Cardiac fibroblast (primary cell): ENCODE results near the gene PARN.

Experiments used
- DNase-seq, 2 donors: peaks; one replicate each; pipeline versions ENCODE4 v3.0.0 to v3.0.0-alpha.2; 2010; ENCODE audit warnings: low read depth in 2 of 2
- H3K4me3 ChIP-seq, 2 donors: replicated peaks in 1 of 2; 1 replicate in 1 of 2; 2 replicates in 1 of 2; pipeline ENCODE4 v1.5.1; 2011; ENCODE audit warnings: low read depth in 2 of 2, low read length in 2 of 2, mild to moderate bottlenecking in 2 of 2, moderate library complexity in 1 of 2
- TF ChIP-seq, protein P1 (sequence below): IDR thresholded peaks from one replicate; pipeline ENCODE4 v1.5.1; 2011; ENCODE audit warnings: low read depth, mild to moderate bottlenecking, low read length, inconsistent platforms

The PARN gene

DNA sequence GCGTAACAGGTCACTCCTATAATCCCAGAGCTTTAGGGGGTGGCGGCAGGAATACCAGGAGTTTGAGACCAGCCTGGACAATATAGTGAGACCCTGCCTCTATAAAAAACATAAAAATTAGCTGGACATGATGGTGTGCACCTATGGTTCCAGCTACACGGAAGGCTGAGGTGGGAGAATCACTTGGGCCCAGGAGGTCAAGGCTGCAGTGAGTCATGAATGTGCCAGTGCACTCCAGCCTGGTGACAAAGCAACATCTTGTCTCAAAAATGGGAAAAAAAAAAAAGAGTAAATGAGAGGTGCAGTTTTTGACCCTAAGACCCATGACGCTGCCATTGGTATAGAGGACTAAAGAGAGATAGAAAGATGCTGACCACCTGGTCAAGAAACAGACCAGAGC, 16.1 kb downstream of the PARN start:
- no peak for DNase-seq
- TF ChIP-seq, protein P1, sequence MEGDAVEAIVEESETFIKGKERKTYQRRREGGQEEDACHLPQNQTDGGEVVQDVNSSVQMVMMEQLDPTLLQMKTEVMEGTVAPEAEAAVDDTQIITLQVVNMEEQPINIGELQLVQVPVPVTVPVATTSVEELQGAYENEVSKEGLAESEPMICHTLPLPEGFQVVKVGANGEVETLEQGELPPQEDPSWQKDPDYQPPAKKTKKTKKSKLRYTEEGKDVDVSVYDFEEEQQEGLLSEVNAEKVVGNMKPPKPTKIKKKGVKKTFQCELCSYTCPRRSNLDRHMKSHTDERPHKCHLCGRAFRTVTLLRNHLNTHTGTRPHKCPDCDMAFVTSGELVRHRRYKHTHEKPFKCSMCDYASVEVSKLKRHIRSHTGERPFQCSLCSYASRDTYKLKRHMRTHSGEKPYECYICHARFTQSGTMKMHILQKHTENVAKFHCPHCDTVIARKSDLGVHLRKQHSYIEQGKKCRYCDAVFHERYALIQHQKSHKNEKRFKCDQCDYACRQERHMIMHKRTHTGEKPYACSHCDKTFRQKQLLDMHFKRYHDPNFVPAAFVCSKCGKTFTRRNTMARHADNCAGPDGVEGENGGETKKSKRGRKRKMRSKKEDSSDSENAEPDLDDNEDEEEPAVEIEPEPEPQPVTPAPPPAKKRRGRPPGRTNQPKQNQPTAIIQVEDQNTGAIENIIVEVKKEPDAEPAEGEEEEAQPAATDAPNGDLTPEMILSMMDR = no peak
- no peak overlapping the region for H3K4me3 ChIP-seq

DNA sequence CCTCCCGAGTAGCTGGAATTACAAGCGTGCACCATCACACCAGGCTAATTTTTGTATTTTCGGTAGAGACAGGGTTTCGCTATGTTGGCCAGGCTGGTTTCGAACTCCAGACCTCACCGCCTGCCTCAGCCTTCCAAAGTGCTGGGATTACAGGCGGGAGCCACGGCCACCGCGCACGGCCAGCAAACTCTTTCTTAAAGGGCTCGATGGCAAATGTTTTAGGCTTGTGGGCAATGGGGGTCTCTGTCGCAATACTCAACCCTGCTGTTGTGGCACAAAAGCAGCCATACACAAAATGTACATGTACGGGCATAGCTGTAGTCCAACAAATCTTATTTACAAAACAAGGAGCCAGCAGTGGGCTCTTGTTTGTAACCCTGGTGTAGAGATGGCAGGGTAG, 18.4 kb downstream of the PARN start:
- TF ChIP-seq, protein P1 = no peak
- DNase-seq = no peak
- H3K4me3 ChIP-seq = no peak overlapping the region

DNA sequence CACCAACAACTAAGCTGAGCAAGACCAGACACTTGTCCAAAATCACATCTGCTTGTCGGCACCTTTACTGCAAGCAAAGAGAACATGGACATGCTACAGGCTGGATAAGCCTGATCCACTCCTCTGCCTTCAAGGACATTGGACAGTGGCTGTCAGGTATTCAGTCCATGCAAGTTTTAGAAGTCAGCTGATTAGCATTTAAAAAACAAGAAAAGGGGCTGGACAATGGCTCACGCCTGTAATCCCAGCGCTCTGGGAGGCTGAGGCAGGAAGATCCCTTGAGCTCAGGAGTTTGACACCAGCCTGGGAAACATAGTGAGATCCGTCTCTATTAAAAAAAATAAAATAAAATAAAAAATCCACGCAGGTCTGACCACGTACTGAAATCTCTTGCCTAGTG, 20.3 kb downstream of the PARN start:
- DNase-seq = no peak
- no peak overlapping the region for H3K4me3 ChIP-seq
- TF ChIP-seq, protein P1 = no peak

DNA sequence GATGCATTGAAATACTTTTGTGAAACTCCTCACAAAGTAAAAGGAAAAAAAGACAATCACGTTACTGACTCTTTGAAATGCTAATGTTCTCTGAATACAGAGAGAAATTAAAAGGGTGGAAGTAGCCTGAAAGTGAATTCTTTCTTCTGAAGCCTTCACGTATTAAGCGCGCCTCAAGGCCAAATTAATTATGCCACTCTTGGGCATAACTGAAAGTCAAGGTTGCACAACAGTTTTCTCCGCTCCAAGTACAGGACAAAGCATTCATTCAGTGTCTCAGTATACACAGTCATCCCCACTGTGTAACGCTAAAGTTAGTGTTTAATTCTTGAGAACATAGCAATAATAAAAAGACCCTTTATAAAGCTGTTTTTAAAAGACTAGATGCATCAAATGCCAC, 21.5 kb downstream of the PARN start:
- no peak overlapping the region for H3K4me3 ChIP-seq
- TF ChIP-seq, protein P1 = no peak
- no peak for DNase-seq

DNA sequence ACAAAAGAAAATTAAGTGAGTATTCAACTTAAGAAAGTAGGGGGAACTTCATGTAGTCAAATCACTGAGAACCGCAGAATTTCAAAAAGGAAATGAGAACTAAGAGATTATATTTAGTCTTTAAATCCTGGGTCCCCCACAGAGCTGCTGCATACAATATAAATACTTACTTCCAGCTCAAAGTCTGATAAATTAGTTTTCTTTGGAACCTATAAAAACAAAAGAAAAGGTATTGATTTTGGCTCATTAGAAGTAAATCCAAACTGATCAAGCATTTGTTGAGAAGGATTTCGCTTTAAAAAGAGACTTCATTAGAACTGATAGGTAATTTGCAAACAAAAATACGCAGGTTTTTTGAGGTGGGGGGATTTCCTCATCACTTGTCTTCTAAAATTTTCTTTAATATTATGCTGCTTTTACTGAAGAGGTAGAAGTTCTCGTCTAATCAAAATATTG, 21.9 kb downstream of the PARN start:
- TF ChIP-seq, protein P1 = no peak
- no peak for DNase-seq
- no peak overlapping the region for H3K4me3 ChIP-seq

DNA sequence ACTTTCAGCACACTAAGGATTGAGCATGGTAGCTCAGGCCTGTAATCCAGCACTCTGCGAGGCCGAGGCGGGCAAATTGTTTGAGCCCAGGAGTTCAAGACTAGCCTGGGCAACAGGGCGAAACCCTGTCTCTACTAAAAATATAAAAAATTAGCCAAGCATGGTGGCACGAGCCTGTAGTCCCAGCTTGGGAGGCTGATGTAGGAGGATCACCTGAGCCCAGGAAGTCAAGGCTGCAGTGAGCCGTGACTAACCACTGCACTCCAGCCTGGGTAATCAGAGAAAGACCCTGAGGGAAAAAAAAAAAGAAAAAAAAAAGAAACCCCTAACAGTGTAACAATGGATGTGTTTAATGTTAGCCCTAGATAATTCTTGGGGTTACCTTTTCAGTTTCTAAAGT, 24.0 kb downstream of the PARN start:
- no peak overlapping the region for H3K4me3 ChIP-seq
- TF ChIP-seq, protein P1 = no peak
- DNase-seq = no peak

DNA sequence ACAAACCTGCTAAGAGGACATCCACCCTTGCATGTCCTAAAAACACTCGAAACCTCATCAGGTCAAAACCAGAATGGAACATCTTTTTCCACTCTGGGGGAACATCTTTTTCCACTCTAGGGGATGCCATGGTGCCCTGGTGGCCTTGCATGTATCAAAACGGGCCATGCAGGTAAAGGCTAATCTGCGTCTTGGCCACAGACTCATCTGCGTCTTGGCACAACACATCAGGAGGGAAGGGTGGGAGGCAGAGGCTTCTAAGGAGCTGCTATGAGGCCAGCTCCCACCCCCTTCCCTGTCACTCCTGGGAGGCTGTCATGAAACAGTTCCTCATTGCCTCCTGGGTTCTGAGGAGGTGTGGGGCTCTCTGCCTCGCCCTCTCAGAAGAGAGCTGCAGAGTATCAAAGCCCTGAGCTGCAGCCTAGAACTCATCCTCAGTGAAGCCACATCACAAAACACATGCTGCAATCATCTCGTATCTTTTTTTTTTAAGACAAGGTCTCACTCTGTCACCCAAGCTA, 27.6 kb downstream of the PARN start:
- DNase-seq = no peak
- H3K4me3 ChIP-seq = no peak overlapping the region
- TF ChIP-seq, protein P1 = no peak
